DND-41 (cell line): ENCODE measurements around the gene NKAIN2.

ENCODE experiments used
- EZH2 ChIP-seq: IDR thresholded peaks from 3 replicates; pipeline ENCODE4 v1.6.1; 2012; ENCODE audit warnings: borderline replicate concordance, low read depth, mild to moderate bottlenecking, moderate library complexity, low read length, inconsistent platforms; ENCODE audit not compliant: severe bottlenecking
- TF ChIP-seq, protein P1 (sequence below): IDR thresholded peaks from 2 replicates; pipeline ENCODE4 v1.5.1; 2012; ENCODE audit warnings: borderline replicate concordance, low read length, moderate library complexity, mild to moderate bottlenecking; ENCODE audit not compliant: poor library complexity, severe bottlenecking; ENCODE audit errors: extremely low read depth

DNA sequence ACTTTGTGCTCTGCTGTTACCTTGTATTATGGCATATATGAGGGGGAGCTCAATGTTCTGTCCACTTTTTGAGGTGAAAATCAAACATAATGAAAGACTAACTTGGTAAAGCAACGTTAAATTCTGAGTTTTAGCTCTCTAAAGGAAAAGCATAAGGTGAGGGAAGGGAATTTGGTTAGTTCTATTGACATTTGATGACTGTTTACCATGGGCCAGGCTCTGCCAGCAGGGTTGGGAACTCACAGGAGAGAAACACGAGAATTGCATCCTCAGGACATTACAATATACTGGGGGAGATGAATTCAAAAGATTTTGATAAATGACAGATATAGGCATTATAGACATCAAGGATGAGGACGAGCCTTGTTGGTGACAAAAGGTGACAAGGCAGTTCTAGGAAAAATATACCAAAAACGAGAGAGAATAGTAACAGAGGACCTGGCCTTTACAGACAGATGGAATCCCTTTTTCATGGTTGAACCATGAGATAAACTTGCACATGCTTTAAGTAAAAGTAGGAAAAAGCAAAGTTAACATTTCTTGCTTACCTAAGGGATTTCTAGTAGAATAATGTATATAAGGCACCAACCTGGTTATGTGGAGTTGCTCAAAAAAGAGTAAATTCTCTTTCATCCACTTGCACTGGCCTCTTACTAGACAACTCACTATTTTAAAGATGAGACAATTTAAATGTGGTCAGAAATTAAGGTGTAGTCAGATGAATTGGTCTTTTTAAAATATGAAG lies 191.4 kb downstream of the NKAIN2 start:
- TF ChIP-seq, protein P1, sequence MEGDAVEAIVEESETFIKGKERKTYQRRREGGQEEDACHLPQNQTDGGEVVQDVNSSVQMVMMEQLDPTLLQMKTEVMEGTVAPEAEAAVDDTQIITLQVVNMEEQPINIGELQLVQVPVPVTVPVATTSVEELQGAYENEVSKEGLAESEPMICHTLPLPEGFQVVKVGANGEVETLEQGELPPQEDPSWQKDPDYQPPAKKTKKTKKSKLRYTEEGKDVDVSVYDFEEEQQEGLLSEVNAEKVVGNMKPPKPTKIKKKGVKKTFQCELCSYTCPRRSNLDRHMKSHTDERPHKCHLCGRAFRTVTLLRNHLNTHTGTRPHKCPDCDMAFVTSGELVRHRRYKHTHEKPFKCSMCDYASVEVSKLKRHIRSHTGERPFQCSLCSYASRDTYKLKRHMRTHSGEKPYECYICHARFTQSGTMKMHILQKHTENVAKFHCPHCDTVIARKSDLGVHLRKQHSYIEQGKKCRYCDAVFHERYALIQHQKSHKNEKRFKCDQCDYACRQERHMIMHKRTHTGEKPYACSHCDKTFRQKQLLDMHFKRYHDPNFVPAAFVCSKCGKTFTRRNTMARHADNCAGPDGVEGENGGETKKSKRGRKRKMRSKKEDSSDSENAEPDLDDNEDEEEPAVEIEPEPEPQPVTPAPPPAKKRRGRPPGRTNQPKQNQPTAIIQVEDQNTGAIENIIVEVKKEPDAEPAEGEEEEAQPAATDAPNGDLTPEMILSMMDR = no peak
- TF ChIP-seq EZH2 = no peak
